ENCODE results near the gene SPPL3.
"Not testable (repeated sequence)": the region's sequence is repeated elsewhere in the genome, so short reads cannot be mapped to it uniquely, and the experiment has no call there.

The SPPL3 gene

DNA sequence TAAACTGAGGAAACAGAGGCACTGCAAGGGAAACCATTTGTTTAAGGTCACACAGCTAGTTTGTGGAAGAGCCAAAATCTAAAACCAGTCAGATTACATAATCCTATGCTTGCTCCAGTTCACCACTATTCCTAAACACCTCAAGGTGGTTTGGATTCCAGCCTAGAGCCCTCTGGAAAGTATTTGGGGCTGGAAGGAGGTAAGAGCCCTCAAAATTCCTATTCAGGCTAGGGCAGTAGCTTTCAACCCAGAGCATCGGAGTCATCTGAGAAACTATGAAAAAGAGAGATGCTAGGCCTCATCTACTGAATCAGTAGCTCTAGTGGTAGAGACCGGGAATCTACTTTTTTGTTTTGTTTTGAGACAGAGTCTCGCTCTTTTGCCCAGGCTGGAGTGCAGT is 16.0 kb upstream of the SPPL3 start:
- no peak for DNase-seq (ENCODE audit: low read depth)

DNA sequence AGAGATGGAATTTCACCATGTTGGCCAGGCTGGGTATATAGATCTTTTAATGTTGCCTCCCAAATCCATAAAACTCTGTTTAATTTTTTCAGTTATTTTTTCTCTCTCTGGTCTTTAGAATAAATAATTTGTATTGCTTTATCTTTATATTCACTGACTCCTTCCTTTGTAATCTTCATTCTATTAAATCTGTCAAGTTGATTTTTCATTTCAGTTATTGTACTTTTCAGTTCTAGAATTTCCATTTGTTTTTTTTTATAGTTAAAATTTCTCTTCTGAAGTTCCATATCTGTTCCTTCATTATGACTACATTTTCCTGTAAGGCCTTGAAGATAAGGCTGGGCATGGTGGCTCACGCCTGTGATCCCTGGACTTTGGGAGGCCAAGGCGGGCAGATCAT is 13.6 kb upstream of the SPPL3 start:
- no peak for DNase-seq (ENCODE audit: low read depth)

DNA sequence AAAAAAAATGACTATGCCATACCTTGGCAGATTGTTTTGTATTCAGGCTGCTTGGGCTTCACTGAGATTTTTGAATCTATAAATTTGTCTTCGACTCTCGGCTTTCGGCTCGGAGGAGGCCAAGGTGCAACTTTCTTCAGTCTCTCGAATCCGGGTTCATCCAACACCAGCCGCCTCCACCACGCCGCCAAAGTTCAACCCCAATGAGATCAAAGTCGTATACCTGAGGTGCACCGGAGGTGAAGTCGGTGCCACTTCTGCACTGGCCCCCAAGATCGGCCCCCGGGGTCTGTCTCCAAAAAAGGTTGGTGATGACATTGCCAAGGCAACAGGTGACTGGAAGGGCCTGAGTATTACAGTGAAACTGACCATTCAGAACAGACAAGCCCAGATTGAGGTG is 12.4 kb upstream of the SPPL3 start:
- no peak for DNase-seq (ENCODE audit: low read depth)

DNA sequence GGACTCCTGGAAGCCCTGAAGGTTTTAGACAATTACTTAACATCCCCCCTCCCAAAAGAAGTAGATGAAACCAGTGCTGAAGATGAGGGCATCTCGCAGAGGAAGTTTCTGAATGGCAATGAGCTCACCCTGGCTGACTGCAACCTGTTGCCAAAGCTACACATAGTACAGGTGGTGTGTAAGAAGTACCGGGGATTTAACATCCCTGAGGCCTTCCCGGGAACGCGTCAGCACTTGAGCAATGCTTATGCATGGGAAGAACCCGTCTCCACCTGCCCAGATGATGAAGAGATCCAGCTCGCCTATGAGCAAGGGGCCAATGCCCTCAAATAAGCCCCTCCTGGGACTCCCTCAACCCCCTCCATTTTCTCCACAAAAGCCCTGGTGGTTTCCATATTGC is 10.6 kb upstream of the SPPL3 start:
- no peak for DNase-seq (ENCODE audit: low read depth)

DNA sequence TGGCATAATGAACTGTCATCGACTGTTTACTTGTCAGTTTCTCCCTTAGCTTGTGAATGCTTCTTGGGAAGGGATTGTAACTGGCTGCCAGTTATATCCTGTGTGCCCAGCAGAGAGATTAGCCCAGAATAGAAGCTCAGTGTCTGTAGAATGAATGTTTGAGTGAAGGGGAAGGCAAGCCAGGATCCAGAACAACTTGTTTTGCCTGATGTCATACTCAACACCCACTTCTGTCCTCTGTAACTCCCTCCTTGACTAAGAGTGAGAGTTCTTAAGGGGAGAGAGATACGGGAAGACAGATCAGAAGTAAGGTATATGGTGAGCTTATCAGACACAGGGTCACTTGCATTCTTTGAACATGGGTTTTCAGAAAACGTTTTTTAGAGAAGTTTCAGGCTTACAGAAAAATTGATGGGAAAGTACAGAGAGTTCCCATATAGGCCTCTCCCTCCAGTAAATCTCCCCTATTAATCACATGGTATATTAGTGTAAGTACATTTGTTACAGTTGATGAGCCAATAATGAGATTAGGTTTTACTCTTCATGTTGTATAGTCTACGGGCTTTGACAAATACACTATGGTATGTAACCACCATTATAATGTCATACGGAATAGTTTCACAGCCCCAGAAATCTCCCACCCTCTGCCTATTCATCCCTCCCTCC is 5.6 kb upstream of the SPPL3 start:
- no peak for DNase-seq (ENCODE audit: low read depth)

DNA sequence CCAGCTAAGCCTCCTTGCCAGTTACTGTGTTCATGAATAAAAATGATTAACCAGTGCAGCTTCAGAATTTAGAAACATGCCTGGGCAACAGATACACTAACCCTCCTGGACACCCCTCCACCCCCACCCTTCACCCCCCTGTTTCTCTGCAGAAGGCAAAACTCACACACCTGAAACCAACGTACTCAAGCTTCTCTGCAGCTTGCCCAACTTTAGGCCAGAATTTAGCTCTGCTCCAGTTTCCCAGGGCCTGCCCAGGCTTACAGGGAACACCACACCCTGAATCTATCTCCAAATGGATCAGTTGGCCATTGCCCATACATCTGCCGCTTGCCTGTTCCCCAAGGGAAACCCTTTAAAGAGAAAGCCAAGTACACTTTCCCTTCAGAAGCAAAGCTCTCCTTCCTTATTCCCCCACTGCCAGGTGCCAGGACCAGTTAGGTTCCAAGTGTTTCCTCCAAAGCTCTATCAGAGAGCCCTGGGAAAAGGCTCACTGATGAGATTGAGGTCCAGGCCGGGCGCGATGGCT is 1.8 kb upstream of the SPPL3 start:
- DNase-seq (ENCODE audit: low read depth) = no peak

DNA sequence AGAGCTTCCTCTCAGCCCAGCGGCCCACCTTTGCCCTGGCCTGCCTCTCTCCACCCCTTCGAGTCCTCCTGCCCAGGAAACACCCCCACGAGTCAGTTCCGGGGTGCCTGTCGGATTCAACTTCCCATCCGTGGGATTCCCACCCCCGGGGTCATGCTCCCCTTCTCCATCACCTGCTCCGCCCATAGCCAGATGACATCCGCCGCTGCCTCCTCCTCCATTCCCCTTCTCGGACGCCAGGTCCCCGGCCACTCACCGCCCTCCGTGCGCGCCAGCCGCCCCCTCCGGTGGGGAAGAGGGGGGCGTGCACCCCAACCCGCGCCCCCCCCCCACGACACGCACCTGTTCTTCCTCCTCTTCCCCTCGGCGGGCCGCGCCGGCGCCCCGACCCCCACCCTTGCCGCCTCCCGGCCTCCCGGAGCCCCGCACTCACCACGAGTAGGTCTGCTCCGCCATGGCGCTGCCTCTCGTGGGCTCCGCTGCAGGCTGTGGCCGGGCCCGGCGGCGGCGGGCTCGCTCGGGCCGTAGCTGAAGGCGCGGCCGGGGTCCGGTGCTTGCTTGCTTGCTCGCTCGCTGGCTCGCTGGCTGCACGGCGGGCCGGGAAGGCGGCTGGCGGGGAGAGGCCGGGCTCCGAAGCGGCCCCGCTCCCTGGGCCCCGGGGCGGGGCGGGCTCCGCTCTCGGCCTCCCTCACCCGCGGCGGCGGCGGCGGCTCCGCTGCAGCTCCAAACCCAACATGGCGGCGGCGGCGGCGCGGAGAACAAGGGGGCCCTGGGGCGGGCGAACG is 554 bp downstream of the SPPL3 start:
- DNase-seq (ENCODE audit: low read depth) = peak; percentile 54

DNA sequence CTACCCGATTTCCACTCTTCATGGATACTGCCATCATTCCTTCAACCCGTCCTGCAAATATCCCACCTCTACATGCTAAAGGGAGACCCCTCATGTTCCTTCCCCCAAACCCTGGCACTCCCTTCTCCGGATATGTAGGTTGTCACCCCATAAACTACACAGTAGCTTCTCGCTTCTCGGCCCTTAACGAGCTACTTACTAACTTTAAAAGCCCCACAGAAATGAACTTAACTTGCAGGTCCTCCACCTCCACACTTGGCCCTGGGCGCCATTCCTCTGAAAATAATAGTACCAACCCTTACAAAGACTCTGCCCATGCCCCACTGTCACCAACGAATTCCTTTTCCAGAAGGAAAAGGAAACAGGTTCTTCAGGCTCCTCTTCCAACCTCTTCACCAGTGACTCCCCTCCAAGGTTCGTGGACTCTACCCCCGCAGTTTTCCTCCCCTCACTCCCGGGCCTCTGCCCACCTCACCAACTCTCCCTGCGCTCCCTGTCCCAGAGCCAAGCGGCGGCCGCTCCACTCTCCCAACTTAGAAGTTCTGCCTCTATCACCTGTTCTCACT is 1.2 kb downstream of the SPPL3 start:
- no peak for DNase-seq (ENCODE audit: low read depth)

DNA sequence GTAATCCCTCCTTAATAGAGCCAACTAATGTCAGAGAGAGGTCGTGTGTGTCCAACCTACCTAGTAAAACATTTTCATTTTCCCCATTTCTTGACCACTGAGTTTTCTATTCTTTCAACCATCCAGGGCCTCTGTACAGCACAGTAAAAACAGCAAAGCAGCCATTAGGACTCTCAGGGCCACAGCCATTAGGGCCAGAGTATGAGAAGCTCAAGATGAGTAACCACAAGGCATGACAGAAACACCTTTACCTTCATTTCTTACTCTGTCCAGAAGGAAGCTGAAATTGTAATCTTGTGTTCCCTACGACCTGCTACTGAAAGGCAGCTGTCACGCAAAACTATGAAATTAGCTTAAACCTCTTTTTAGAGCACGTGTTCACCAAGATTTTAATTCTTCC is 2.3 kb downstream of the SPPL3 start:
- no peak for DNase-seq (ENCODE audit: low read depth)

DNA sequence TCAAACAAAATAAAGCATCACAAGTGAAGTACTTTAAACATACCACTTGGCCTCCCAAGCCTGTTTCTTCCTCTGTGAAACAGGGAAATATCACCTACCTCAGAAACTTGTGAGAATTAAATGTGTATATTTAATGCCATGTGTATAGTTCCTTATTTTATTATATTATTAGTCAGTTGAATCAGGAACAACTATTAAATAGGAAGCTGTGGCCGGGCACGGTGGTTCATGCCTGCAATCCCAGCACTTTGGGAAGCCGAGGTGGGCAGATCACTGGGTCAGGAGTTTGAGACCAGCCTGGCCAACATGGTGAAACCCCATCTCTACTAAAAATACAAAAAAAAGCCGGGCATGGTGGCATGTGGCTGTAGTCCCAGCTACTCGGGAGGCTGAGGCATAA is 3.1 kb downstream of the SPPL3 start:
- DNase-seq (ENCODE audit: low read depth) = not testable (repeated sequence)

DNA sequence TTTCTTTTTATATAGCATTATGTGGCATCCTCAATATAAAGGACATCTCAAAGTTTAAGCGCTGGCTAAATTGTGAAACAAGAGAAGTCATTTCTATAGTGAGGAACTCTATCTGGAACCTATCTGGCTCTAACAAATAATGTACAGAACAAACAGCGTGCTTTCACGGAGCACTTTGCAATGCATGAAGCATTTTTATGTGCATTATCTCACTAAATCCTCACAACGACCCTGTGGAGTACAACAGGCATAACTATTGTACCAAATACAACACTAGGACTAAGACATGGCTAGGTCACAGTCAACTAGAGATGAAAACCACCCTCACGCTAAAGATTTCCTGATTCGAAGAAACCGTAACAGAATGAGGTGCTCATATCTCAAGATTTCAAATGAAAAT is 8.6 kb downstream of the SPPL3 start:
- DNase-seq (ENCODE audit: low read depth) = no peak

DNA sequence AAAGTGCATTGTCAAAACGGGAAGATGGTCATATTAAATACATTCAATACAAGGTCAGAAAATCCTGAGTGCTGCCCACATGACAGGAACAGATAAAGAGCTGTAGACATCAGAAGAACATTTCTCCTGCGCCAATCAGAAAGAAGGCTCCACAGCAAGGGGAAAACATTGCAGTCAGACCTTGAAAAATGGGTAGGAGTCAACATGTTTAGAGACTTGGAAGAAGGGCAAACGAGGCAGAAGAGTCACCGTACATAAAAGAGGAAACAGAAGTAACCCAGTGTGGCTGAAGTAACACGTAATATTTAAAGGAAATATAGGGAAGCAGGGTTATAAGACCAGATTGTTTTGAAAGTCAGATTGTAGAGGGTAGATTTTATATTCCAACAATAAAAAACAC is 11.9 kb downstream of the SPPL3 start:
- no peak for DNase-seq (ENCODE audit: low read depth)

DNA sequence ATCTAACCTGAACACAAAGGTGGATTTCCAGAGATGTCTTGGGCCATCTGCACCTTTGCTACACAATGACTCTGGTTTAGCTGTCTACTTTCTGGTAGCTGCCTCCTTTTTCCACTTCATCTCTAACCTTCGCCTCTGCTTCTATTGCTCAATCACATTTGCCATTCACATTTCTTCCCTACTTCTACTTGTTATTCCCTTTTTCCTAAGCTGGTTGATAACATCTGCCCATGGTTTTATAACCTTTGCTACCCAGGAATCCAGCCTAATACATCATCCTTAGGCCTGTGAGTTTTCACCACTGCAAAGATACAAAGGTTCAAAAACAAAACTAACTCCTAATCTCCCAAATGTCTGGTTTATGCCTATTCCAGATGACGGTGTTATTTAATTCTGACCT is 13.2 kb downstream of the SPPL3 start:
- DNase-seq (ENCODE audit: low read depth) = no peak

DNA sequence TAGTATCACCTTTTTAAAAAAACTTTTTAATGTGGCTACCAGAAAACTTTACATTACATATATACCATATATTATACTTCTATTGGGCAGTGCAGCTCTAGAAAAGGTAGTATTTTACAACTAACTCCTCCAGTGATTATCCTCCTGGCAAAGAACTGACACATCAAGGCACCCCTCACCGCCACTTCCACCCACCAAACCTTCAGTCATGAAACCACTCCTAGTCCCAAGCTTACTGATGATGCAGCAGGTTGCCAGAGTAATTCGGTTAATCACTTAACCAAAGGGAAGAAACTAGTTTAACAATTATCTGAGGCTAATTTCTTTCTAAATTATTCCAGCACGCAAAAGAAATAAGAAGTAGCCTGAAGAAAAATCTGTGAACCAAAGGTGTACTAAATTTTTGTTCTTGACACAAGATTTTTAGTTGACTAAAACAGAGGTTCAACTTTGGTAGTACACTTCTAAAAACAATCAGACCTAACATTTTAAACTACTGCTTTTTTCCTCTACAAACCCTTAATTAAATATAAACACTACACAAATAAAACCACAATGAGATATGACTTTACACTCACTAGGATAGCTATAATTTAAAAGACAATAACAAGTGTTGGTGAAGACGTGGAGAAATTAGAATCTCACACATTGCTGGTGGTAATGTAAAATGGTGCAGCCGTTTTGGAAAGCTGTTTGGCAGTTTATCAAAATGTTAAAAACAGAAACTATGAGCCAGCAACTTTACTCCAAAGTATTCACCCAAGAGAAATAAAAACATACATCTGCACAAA is 16.7 kb downstream of the SPPL3 start:
- no peak for DNase-seq (ENCODE audit: low read depth)

DNA sequence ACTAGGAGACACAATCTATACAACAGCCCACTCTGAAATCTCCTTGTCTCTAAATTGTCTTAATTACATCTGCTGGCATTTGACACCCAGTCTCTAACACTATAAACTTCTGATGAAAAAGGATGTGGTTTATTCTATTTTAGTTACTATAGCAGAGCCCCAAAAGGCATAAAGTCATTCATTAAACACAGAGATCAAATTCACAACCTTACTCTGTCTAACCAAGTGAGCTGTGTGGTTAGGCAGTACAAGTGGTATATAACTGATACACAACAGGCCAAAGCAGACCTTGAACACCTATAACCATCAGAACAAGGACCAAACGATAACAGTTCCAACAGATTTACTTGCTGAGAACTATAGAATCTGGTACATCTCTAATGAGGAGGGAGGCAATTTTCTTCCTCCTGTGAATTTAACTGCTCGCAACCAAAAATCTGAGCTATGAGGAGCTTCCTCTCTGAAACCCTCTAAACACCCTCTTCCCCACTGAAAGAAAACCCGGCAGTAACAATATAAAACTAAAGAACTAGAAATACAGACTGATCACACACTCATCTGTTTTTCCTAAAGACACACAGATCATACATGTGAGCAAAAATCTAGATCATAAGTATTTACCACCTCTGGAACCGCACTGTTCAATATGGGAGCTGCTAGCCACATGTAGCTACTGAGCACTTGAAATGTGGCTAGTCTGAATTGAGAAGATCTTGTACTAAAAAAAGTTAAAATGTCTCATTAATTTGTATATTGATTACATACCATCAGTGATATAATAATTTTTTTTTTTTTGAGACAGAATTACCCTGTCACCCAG is 17.7 kb downstream of the SPPL3 start:
- no peak for DNase-seq (ENCODE audit: low read depth)

DNA sequence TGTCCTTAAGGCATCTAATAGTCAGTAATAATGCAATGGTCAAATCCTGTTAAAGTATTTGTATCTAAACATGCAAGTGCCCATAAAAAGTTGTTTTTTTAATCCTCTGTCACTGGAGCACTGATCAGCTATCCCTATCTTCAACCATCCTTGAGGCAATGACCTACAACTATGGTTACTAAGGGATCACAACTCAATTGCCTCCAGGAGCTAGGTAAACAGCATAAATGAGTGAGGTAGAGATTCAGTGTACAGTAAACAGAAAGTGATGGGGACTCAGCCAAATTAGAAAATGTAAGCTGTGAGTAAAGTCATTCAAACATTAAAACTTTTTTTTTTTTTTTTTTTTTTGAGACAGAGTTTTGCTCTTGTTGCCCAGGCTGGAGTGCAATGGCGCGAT is 18.6 kb downstream of the SPPL3 start:
- DNase-seq (ENCODE audit: low read depth) = no peak

DNA sequence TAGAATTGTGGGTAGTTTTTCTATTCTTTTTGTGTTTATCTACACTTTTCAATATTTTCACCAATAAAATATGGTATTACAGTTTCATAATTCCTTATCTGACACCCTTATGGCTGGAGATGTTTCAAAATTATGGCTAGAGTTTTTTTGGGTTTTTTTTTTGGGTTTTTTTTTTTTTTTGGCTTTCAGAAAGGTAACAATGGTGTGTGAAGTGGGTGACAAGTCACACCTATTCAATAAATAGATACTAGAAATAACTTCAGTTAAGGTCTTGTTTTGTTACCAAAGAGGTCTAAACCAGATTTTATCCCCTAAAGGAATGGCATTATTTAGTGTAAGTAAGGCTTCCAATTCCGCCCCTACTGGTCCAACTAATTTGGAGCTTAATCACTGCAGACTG is 19.5 kb downstream of the SPPL3 start:
- no peak for DNase-seq (ENCODE audit: low read depth)

DNA sequence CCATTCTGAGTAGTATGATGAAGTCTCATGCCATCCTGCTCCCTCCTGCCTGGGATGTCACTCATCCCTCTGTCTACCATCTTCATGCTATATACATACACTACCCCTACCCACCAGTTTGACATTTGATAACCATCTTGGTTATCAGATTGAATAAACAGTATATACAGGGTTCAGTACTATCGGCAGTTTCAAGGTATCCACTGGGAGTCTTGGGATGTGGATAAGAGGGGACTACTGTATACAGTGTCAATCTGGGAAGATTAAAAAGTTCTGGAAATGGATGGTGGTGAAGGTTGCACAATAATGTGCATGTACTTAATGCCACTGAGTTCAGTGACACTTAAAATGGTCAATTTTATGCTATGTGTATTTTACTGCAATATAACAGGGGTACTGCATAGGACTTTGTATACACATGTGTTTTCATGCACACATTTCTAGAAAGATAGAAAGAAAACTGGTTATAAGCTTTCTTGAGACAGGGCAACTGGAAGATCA is 22.1 kb downstream of the SPPL3 start:
- DNase-seq (ENCODE audit: low read depth) = no peak

DNA sequence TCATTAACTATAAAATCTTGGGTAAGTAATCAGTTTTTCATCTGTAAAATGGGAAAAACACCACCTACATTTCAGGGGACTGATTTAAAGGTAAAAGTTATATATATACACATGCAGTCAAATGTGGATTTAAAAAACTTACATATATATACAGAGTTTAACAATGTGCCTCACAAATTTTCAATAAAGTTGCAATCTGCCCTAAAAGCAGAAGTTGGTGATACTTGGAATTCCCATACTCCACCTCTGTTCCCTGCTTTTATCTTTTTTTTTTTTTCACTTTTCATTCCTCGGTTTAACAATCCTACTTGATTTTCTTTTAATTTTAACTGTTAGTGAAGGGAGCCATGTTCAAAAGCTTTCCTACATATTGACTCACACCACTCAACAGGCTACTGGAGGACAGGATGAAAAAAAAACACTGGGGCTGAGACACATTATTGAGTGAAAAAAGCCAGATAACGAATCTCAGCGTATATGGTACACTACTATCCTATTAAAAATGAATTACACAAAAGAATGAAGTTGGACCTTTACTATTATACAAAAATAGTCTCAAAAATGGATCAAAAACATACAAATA is 24.3 kb downstream of the SPPL3 start:
- DNase-seq (ENCODE audit: low read depth) = no peak

DNA sequence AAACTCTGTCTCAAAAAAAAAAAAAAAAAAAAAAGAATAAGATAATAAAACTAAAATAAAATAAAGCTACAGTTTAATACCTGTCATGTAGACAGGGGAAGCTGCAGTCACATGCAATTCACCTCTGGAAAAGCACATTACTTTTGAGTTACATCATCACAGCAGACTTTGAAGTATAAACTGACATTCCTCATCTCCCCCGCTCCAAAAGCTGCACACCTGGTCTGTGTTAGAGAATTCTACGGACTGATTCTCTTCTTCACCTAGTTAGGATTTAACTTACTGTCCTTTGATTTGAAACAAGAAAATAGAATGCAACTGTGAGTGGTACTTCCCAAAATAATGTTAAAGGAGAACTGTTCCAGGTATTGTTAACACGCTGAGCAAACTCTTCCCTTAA is 25.1 kb downstream of the SPPL3 start:
- no peak for DNase-seq (ENCODE audit: low read depth)

All from activated T-cell treated with anti-CD3 and anti-CD28 coated beads for 24 hours (primary cell).